22Rv1 (cell line): ENCODE data around the gene TAF11L3.

Source experiments
- CTCF ChIP-seq: fragments of 450-650 bp; IDR thresholded peaks from 2 replicates; pipeline ENCODE4 v1.5.1; 2017; ENCODE audit warnings: mild to moderate bottlenecking
- ZFX ChIP-seq: fragments of 450-650 bp; IDR thresholded peaks from 2 replicates; pipeline ENCODE4 v1.6.1; 2017; ENCODE audit warnings: antibody characterized with exemption, borderline replicate concordance

GRCh38 chr5:17477573-17478265, 40.4 kb upstream of the TAF11L3 start:
- TF ChIP-seq CTCF (no peak), ZFX (no peak)
